Osteoblast (primary cell): ENCODE measurements around the gene NAV3. TPM values are rescaled to one million over a fixed set of nuclear protein-coding genes. Genes with fewer than 3 reads are reported as not detected.

Experiments used
- DNase-seq: peaks from one replicate; pipeline ENCODE4 v3.0.0; 2011; ENCODE audit warnings: low spot score, mixed read lengths; ENCODE audit not compliant: insufficient read length; ENCODE audit errors: missing footprints
- H2AFZ ChIP-seq: 2 replicates; pipeline ENCODE4 v1.6.0; 2011; ENCODE audit warnings: mild to moderate bottlenecking, low read length
- H3K27ac ChIP-seq: 2 replicates; pipeline ENCODE4 v1.5.1; 2011; ENCODE audit warnings: mild to moderate bottlenecking, low read depth, low read length, moderate library complexity
- H3K27me3 ChIP-seq: 2 replicates; pipeline ENCODE4 v1.6.0; 2012; ENCODE audit warnings: mild to moderate bottlenecking, control low read depth, inconsistent platforms, low read length, moderate library complexity; ENCODE audit not compliant: insufficient read depth
- H3K36me3 ChIP-seq: 2 replicates; pipeline ENCODE4 v1.5.1; 2011; ENCODE audit warnings: mild to moderate bottlenecking, low read length, control low read depth, moderate library complexity; ENCODE audit not compliant: insufficient read depth
- H3K4me1 ChIP-seq: 2 replicates; pipeline ENCODE4 v1.5.1; 2011; ENCODE audit warnings: mild to moderate bottlenecking, low read length, control low read depth, moderate library complexity; ENCODE audit not compliant: insufficient read depth
- H3K4me2 ChIP-seq: 2 replicates; pipeline ENCODE4 v1.6.0; 2011; ENCODE audit warnings: mild to moderate bottlenecking, low read length; ENCODE audit not compliant: insufficient read depth
- H3K4me3 ChIP-seq: fragments of 200-600 bp; sonication (generic); 3 replicates; pipeline ENCODE4 v1.5.1; 2012; ENCODE audit warnings: mild to moderate bottlenecking, low read length, inconsistent platforms; ENCODE audit not compliant: insufficient read depth
- H3K79me2 ChIP-seq: 2 replicates; pipeline ENCODE4 v1.6.0; 2012; ENCODE audit warnings: mild to moderate bottlenecking, low read length, control low read depth, inconsistent platforms; ENCODE audit not compliant: insufficient read depth
- H3K9me3 ChIP-seq: 2 replicates; pipeline ENCODE4 v1.5.1; 2011; ENCODE audit warnings: low read depth, low read length, control low read depth
- H4K20me1 ChIP-seq: 2 replicates; pipeline ENCODE4 v1.6.0; 2012; ENCODE audit warnings: mild to moderate bottlenecking, low read length, control low read depth; ENCODE audit not compliant: insufficient read depth
- CTCF ChIP-seq: IDR thresholded peaks from 2 replicates; pipeline ENCODE4 v1.5.1; 2011; ENCODE audit warnings: mild to moderate bottlenecking, low read depth, low read length, moderate library complexity; ENCODE audit errors: extremely low read depth
- total RNA-seq: library from RNA; depleted of rRNA; stranded (reverse); fragments of >200 nt; gene quantifications from 2 replicates; pipeline ENCODE4 v1.2.3, GENCODE V29; 2012

Gene NAV3
- total RNA-seq, 1 donor: 84.7 TPM

DNA sequence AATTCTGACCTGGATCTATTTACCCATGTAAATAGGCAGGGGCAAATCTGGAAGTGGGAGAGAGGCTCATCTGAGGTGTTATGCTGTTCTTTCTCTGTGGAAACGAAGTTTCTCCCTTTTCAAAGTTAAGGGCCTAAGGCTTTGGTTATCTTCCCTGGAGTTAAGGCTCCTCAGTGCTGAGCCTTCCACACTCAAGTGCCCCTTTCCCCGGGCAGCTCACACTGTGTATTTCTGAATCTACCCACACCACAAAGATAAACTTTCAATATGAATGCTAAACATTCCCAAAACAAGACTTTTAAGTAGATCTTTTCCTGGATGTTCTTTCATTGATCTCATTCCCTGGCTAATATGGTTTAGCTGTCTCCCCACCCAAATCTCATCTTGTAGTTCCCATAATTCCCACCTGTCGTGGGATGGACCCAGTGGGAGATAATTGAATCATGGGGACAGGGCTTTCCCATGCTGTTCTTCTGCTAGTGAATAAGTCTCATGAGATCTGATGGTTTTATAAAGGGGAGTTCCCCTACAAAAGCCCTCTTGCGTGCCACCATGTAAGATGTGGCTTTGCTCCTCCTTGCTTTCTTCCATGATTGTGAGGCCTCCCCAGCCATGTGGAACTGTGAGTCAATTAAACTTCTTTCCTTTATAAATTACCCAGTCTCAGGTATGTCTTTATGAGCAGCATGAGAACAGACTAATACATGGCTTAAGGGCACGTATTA, 251.1 kb downstream of the NAV3 start:
- H3K9me3 ChIP-seq: no peaks in the 10 kb centered on the region
- H3K4me1 ChIP-seq: peaks cover 13% of the 10 kb centered on the region
- no peak for DNase-seq
- no peak for TF ChIP-seq CTCF
- H3K4me2 ChIP-seq: no peak overlapping the region
- no peak overlapping the region for H3K4me3 ChIP-seq
- no peaks in the 10 kb centered on the region for H4K20me1 ChIP-seq
- no peak overlapping the region for H3K27ac ChIP-seq
- H3K36me3 ChIP-seq: no peaks in the 10 kb centered on the region
- H2AFZ ChIP-seq: no peak overlapping the region
- no peaks in the 10 kb centered on the region for H3K27me3 ChIP-seq
- peaks cover 22% of the 10 kb centered on the region for H3K79me2 ChIP-seq

- Histone ChIP-seq H3K4me3 (no peak overlapping the region), H3K36me3 (no peaks in the 10 kb centered on the region), H3K4me2 (peak overlapping the region; percentile 40), H3K4me1 (peaks cover 25% of the 10 kb centered on the region), H3K27me3 (no peaks in the 10 kb centered on the region), H3K27ac (peak overlapping the region; percentile 30), H2AFZ (no peak overlapping the region), H4K20me1 (no peaks in the 10 kb centered on the region), H3K9me3 (no peaks in the 10 kb centered on the region), H3K79me2 (peaks cover 25% of the 10 kb centered on the region)
- DNase-seq: peak; percentile 47
- TF ChIP-seq CTCF: no peak
Measured at GRCh38 chr12:78085542-78086182, 255.0 kb downstream of the NAV3 start.

DNA sequence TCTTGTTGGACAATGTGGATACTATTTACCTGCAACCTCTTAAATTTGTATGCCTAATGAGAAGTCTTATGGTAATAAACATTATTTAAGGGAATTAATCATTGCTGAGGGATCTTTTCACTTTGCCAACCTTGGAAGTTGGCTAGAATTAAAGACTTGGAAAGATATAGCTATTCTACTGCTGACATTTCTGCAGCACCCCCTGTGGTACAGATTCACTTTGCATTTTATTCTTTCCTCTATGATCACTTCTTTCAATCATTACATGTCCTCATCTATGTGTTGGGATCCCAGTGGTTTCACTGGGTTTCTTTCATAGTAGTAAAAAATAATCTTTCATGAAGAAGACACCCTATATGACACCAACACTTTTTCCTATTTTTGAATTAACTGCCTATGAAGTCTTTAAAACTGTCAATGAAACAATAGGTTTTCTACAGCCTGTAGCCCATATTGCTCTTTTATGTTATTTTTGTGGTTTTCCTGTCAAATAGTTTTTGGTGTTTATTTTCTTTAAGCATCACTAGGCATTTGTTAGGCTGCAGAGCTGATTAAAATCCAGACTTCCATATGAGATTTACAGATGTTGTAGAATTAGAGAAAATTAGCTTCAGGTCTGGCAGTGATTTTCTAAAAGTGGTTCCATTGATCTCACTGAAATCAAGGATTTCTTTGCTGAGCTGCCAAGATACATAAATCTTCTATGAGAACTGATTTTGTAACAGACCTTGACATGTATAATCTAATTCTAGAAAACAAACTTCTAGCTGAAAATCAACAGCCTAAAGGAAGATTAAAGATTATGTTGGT, 256.1 kb downstream of the NAV3 start:
- H3K79me2 ChIP-seq: peaks cover 17% of the 10 kb centered on the region
- no peak overlapping the region for H3K4me3 ChIP-seq
- H3K36me3 ChIP-seq: no peaks in the 10 kb centered on the region
- H3K4me1 ChIP-seq: peaks cover 25% of the 10 kb centered on the region
- no peaks in the 10 kb centered on the region for H3K9me3 ChIP-seq
- no peak overlapping the region for H2AFZ ChIP-seq
- H3K27ac ChIP-seq: peak overlapping the region; percentile 15
- no peaks in the 10 kb centered on the region for H3K27me3 ChIP-seq
- no peaks in the 10 kb centered on the region for H4K20me1 ChIP-seq
- no peak for DNase-seq
- peak; percentile 25 for TF ChIP-seq CTCF
- no peak overlapping the region for H3K4me2 ChIP-seq

DNA sequence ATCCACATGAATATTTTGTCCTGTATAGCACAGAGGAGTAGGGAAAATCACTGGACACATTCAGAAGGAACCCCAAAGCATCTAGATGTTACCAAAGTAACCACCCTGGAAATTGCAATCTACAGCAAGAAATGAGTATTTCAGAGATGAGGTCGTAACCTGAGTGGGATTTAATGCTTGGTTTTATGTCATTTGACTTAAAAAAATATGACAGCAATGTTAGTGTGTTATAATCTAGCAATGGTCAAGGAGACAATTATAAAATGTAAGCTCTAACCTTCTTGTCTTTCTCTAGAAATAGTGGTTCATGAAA, 256.6 kb downstream of the NAV3 start:
- no peak for DNase-seq
- TF ChIP-seq CTCF: no peak
- Histone ChIP-seq H4K20me1 (no peaks in the 10 kb centered on the region), H3K4me2 (no peak overlapping the region), H2AFZ (no peak overlapping the region), H3K9me3 (no peaks in the 10 kb centered on the region), H3K27me3 (no peaks in the 10 kb centered on the region), H3K27ac (peak overlapping the region; percentile 15), H3K4me1 (peaks cover 25% of the 10 kb centered on the region), H3K79me2 (peaks cover 17% of the 10 kb centered on the region), H3K4me3 (no peak overlapping the region), H3K36me3 (no peaks in the 10 kb centered on the region)
